K562 (cell line): ENCODE results near the gene NUP133. TPM values are rescaled to one million over a fixed set of nuclear protein-coding genes. Genes with fewer than 3 reads are reported as not detected.

Source experiments
- CC2D1A ChIP-seq: fragments of 450-650 bp; IDR thresholded peaks from 2 replicates; pipeline ENCODE4 v1.6.1; 2017; ENCODE audit warnings: mild to moderate bottlenecking
- CSDE1 ChIP-seq, 2 experiments: fragments of 450-650 bp; IDR thresholded peaks; 2 replicates each; pipeline ENCODE4 v1.6.1; 2016; ENCODE audit warnings: mild to moderate bottlenecking in 1 of 2
- EGR1 ChIP-seq: fragments of 450-650 bp; conservative IDR thresholded peaks from 2 replicates; pipeline ENCODE4 v1.6.1; 2017; ENCODE audit warnings: mild to moderate bottlenecking
- HDAC2 ChIP-seq: fragments of 450-650 bp; IDR thresholded peaks from 2 replicates; pipeline ENCODE4 v1.6.1; 2016; ENCODE audit warnings: mild to moderate bottlenecking
- MYC ChIP-seq, 2 experiments: fragments of 250-450 bp in 1 of 2; sonication (Bioruptor Pico) in 1 of 2; IDR thresholded peaks; 2 replicates each; pipeline versions ENCODE4 v1.5.1 to v1.6.1; 2012 to 2021; ENCODE audit warnings: low read depth in 2 of 2, borderline replicate concordance in 1 of 2, improper control_type of control experiment in 1 of 2, low read length in 1 of 2, mild to moderate bottlenecking in 1 of 2, moderate library complexity in 1 of 2
- PRDM10 ChIP-seq: fragments of 450-650 bp; IDR thresholded peaks from 2 replicates; pipeline ENCODE4 v1.6.1; 2018; ENCODE audit not compliant: partially characterized antibody
- PRMT5 ChIP-seq: sonication (generic); formaldehyde crosslinking; IDR thresholded peaks from 2 replicates; pipeline ENCODE4 v1.5.0; 2020; ENCODE audit warnings: missing genetic modification reagents
- RHOXF2B ChIP-seq: fragments of 250-450 bp; sonication (Bioruptor Pico); conservative IDR thresholded peaks from 2 replicates; pipeline ENCODE4 v1.5.1; 2021
- SRF ChIP-seq, 2 experiments: fragments of 250-450, 450-650 bp in 1 of 2; sonication (Bioruptor Pico) in 1 of 2; sonication (generic) in 1 of 2; formaldehyde crosslinking; IDR thresholded peaks; 2 replicates each; pipeline versions ENCODE4 v1.5.0 to v1.5.1; 2020 to 2022; ENCODE audit warnings: mild to moderate bottlenecking in 1 of 2, missing genetic modification reagents in 1 of 2
- SUPT5H ChIP-seq: fragments of 450-650 bp; IDR thresholded peaks from 2 replicates; pipeline ENCODE4 v1.6.1; 2016
- polyA plus RNA-seq, 8 experiments: library from polyadenylated mRNA; depleted of rRNA in 4 of 8; stranded (reverse) in 5 of 8; unstranded in 3 of 8; fragments of >200 nt; fragmentation: Nextera tagmentation in 2 of 8; fragmentation: Illumina TruSeq in 1 of 8; extraction: Ambion mirVana in 2 of 8; extraction: Trizol in 1 of 8; gene quantifications; 2 replicates each; pipeline versions ENCODE4 v1.2.1 to v1.2.3, GENCODE V29; 2011 to 2014; ENCODE audit warnings: inconsistent platforms in 1 of 8, missing spikeins in 1 of 8
- total RNA-seq, 7 experiments: library from RNA; depleted of rRNA in 6 of 7; stranded (reverse); fragments of >200 nt in 6 of 7; fragmentation: Illumina TruSeq in 2 of 7; extraction: Trizol in 2 of 7; gene quantifications; 2 replicates each; pipeline versions ENCODE4 v1.2.1 to v1.2.3, GENCODE V29; 2011 to 2021; ENCODE audit warnings: low replicate concordance in 1 of 7
- TF ChIP-seq, protein P1 (sequence below): IDR thresholded peaks from 3 replicates; pipeline ENCODE4 v1.6.1; 2011; ENCODE audit warnings: borderline replicate concordance, mild to moderate bottlenecking, moderate library complexity; ENCODE audit not compliant: insufficient read length; ENCODE audit errors: extremely low read depth
- TF ChIP-seq, protein P2 (sequence below): sonication (generic); formaldehyde crosslinking; IDR thresholded peaks from 2 replicates; pipeline ENCODE4 v1.8.0; 2022; ENCODE audit warnings: missing genetic modification reagents, mild to moderate bottlenecking, borderline replicate concordance
- TF ChIP-seq, protein P3 (sequence below): fragments of 450-650 bp; IDR thresholded peaks from 2 replicates; pipeline ENCODE4 v1.6.1; 2017; ENCODE audit warnings: antibody characterized with exemption
- TF ChIP-seq, protein P4 (sequence below): fragments of 250-450 bp; sonication (Bioruptor Pico); IDR thresholded peaks from 2 replicates; pipeline ENCODE4 v1.5.0; 2020; ENCODE audit warnings: mild to moderate bottlenecking

Gene NUP133
- total and polyA plus RNA-seq, 9 of the 15 experiments (the other 6 are each of a cell fraction or from before 2014, with no cell fraction given): 21.7 to 85.1 (median 61.3) TPM

DNA sequence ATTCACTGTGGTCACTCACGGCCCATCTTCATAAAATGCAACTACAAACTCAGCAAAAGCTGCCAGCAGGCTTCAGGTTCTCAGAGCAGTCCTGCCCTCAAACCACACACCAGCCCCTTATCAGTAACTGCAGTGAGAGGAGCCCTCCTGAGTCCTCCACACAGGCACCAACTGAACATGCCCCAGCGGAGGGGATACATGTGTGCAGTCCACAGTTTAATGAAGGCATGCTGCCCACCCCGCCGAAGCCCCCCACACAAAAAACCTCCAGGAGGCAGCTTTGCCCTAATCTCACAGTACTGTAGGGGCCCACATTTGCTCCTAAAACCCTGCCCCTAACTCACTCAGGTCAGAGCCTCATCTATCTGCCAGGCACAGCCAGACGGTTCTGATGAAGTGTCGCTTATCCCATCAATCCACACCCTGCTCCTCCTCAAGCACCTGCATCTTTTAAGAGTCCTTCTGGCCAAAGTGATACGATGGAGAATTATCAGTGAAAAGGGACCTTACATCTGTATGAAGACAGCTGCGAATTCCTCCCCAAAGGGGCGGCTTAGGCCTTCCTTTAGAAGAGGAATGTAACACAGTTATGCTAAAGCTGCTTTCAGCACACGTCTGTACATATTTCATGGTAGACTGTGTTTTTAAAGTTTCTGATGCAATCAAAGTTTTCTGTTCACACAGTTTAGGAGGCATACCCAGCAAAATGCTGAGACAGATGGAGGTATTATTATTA is 46.9 kb upstream of the NUP133 start (continued):
- TF ChIP-seq, protein P1, sequence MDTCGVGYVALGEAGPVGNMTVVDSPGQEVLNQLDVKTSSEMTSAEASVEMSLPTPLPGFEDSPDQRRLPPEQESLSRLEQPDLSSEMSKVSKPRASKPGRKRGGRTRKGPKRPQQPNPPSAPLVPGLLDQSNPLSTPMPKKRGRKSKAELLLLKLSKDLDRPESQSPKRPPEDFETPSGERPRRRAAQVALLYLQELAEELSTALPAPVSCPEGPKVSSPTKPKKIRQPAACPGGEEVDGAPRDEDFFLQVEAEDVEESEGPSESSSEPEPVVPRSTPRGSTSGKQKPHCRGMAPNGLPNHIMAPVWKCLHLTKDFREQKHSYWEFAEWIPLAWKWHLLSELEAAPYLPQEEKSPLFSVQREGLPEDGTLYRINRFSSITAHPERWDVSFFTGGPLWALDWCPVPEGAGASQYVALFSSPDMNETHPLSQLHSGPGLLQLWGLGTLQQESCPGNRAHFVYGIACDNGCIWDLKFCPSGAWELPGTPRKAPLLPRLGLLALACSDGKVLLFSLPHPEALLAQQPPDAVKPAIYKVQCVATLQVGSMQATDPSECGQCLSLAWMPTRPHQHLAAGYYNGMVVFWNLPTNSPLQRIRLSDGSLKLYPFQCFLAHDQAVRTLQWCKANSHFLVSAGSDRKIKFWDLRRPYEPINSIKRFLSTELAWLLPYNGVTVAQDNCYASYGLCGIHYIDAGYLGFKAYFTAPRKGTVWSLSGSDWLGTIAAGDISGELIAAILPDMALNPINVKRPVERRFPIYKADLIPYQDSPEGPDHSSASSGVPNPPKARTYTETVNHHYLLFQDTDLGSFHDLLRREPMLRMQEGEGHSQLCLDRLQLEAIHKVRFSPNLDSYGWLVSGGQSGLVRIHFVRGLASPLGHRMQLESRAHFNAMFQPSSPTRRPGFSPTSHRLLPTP: no peak
- TF ChIP-seq SRF (CRISPR knock-in tag; IDR thresholded peaks at IDR 0.05): no peak
- TF ChIP-seq RHOXF2B (CRISPR knock-in tag): no peak
- TF ChIP-seq HDAC2: peak; percentile 98
- peak; percentile 51 for TF ChIP-seq PRDM10
- TF ChIP-seq, protein P2, sequence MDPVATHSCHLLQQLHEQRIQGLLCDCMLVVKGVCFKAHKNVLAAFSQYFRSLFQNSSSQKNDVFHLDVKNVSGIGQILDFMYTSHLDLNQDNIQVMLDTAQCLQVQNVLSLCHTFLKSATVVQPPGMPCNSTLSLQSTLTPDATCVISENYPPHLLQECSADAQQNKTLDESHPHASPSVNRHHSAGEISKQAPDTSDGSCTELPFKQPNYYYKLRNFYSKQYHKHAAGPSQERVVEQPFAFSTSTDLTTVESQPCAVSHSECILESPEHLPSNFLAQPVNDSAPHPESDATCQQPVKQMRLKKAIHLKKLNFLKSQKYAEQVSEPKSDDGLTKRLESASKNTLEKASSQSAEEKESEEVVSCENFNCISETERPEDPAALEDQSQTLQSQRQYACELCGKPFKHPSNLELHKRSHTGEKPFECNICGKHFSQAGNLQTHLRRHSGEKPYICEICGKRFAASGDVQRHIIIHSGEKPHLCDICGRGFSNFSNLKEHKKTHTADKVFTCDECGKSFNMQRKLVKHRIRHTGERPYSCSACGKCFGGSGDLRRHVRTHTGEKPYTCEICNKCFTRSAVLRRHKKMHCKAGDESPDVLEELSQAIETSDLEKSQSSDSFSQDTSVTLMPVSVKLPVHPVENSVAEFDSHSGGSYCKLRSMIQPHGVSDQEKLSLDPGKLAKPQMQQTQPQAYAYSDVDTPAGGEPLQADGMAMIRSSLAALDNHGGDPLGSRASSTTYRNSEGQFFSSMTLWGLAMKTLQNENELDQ: no peak
- TF ChIP-seq, protein P3, sequence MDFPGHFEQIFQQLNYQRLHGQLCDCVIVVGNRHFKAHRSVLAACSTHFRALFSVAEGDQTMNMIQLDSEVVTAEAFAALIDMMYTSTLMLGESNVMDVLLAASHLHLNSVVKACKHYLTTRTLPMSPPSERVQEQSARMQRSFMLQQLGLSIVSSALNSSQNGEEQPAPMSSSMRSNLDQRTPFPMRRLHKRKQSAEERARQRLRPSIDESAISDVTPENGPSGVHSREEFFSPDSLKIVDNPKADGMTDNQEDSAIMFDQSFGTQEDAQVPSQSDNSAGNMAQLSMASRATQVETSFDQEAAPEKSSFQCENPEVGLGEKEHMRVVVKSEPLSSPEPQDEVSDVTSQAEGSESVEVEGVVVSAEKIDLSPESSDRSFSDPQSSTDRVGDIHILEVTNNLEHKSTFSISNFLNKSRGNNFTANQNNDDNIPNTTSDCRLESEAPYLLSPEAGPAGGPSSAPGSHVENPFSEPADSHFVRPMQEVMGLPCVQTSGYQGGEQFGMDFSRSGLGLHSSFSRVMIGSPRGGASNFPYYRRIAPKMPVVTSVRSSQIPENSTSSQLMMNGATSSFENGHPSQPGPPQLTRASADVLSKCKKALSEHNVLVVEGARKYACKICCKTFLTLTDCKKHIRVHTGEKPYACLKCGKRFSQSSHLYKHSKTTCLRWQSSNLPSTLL: peak; percentile 86
- peak; percentile 63 for TF ChIP-seq MYC (IDR thresholded peaks at IDR 0.05; ENCODE audit: low read depth, low read length)
- peak; percentile 48; the same call in 1 of the 2 replicates for TF ChIP-seq MYC (CRISPR knock-in tag; IDR thresholded peaks at IDR 0.05; ENCODE audit: borderline replicate concordance, low read depth)
- TF ChIP-seq EGR1: peak; percentile 55; the same call in 1 of the 2 replicates
- TF ChIP-seq, protein P4, sequence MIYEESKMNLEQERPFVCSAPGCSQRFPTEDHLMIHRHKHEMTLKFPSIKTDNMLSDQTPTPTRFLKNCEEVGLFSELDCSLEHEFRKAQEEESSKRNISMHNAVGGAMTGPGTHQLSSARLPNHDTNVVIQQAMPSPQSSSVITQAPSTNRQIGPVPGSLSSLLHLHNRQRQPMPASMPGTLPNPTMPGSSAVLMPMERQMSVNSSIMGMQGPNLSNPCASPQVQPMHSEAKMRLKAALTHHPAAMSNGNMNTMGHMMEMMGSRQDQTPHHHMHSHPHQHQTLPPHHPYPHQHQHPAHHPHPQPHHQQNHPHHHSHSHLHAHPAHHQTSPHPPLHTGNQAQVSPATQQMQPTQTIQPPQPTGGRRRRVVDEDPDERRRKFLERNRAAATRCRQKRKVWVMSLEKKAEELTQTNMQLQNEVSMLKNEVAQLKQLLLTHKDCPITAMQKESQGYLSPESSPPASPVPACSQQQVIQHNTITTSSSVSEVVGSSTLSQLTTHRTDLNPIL: no peak
- no peak for TF ChIP-seq PRMT5 (CRISPR knock-in tag)
- TF ChIP-seq CSDE1 (IDR thresholded peaks at IDR 0.05): peak; percentile 54 to 63; a peak in 2 of 4 replicates
- TF ChIP-seq CC2D1A: peak; percentile 99
- TF ChIP-seq SUPT5H: peak; percentile 22; the same call in 1 of the 2 replicates
